CD4-positive, alpha-beta T cell treated with Interferon gamma for 1 hour (primary cell): ENCODE results near the gene SYT15.
"Not testable (repeated sequence)": the region's sequence is repeated elsewhere in the genome, so short reads cannot be mapped to it uniquely, and the experiment has no call there.

Experiments
- DNase-seq: peaks from one replicate; pipeline ENCODE4 v3.0.0-alpha.2; 2020

Gene SYT15

DNA sequence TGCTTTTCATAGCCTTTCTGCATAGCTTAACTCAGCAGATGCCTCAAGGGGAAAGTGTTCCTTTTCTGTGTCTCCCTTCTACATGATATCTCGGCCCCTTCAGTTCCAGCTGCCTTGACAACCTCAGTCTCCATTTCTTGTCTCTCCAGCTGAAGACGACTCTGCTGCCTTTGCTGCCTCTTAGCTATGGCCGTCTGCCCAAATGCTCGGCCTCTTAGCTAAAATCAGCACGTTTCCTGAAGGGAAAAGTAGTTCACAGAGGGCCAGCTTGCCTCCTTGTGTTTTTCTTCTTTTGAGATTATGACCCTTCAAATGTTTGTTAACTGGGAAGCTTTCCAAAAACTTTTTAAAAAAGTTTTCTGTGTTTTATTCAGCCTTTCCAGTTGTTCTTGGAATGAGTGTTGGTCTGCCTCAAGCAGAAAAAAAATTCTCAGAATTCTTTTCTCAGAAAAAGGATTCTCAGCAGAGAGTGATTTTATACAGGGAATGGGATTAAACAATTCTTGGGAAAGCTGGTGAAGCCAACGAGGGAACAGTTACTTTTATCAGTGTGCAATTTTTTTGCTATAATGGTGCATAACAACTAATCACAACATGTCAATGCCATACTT is 15.6 kb downstream of the SYT15 start:
- DNase-seq = not testable (repeated sequence)

GRCh38 chr10:46596570-46596969 is 17.6 kb downstream of the SYT15 start:
- not testable (repeated sequence) for DNase-seq

- peak; percentile 56 for DNase-seq
These were observed 18.8 kb downstream of the SYT15 start for GRCh38 chr10:46597616-46598246.

DNA sequence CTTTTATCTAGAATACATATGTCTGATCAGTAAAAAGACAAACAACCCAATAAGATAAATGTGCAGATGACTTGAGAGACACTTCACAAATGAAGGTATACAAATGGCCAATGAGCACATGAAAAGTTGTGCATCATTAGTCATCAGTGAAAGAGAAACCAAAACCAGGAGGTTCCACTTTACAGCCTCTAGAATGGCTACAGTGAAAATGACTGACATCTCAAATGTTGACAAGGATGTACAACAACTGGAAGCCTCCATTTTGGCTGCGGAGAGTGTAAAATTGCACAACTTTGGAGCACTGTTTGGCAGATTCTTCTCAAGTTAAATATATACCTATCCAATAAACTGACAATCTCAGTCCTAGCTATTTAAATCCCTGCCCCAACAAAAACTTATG is 21.6 kb downstream of the SYT15 start:
- not testable (repeated sequence) for DNase-seq

DNA sequence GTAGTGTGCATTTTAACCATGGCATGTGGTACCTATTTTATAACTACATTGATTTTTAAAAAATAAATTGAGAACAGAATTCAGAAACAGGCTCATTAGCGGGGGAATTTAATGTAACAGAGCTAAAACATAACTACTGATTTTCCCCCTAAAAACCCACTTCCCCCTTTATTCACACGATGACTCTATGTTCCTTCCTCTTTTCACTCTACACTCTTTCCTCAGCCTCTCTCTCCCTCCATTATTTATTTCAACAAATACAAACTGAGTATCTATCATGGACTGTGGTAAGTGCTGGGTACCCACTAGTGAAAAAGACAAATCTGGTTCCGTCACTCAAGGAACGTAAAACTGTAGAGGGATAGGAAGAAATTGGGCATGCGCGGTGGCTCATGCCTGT is 36.6 kb downstream of the SYT15 start:
- DNase-seq = not testable (repeated sequence)

DNA sequence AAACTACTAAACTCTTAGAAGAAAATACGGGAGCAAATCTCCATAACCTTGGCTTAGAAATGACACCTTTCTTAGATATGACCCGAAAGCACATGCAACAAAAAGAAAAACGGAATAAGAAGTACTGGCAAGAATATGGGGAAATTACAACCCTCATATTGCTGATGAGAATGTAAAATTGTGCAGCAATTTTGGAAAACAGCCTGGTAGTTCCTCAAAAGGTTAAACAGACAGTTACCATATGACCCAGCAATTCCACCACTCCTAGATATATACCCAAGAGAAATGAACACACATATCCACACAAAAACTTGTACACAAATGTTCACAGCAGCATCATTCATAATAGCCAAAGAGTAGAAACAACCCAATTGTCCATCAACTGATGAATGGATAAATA is 37.3 kb downstream of the SYT15 start:
- DNase-seq = not testable (repeated sequence)

DNA sequence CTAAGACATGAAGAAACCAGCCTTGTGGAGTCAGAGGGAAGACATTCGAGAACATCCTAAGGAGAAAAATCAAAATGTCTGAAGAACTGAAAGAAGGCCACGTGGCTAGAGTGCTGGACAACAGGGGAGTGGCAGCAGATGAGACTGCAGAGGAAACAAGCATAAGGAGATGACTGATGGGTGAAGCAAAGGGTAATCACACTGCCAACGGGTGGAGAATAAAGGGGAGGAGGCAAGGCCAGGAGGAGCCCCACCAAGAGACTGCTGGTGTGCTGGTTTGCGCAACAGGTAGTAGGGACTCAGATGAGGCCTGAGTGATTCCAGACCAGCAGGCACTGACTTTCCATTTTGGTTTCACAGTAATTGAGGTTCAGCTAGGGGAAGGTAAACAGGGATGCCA is 38.2 kb downstream of the SYT15 start:
- not testable (repeated sequence) for DNase-seq

GRCh38 chr10:46617913-46618312 is 39.0 kb downstream of the SYT15 start:
- not testable (repeated sequence) for DNase-seq

GRCh38 chr10:46623899-46624654 is 45.1 kb downstream of the SYT15 start:
- DNase-seq = not testable (repeated sequence)

GRCh38 chr10:46629805-46630204 is 50.9 kb downstream of the SYT15 start:
- DNase-seq = not testable (repeated sequence)

DNA sequence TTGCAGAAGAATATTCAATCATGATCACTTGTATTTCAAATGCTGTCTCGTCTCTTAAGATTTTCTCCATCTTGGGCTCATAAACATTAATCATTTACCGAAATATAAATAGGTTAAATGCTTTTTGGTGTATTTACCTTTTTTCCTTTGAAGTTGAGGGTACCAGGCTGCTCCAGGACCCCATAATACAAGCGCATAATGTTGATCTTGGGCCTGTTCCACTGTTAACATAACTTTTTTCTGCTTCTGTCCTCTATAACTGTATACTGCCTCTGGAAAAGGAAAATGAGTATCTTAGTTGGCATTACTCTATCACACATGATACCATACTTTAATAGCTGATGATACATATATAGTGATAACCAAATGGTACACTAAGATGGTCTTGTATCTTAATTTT is 51.9 kb downstream of the SYT15 start:
- DNase-seq = not testable (repeated sequence)

DNA sequence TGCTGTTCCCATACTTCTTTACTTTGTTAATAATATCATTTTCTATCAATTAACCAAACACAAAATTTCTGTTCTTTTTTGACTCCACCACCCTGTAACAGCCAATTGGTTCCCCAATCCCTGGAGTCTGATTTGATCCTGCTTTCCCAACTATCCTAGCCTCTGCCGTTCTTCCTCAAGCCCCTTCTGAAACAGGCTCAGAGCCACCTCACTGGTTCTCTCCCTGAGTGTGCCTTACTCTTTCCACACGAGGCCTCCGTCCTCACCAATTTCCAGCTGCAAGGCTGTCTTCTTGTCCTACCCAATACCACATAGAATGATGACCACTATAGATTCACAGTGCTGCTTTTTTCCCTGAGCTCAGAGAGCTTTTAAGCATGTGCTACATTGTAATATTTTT is 52.8 kb downstream of the SYT15 start:
- not testable (repeated sequence) for DNase-seq

GRCh38 chr10:46634698-46635097 is 55.8 kb downstream of the SYT15 start:
- DNase-seq = not testable (repeated sequence)

DNA sequence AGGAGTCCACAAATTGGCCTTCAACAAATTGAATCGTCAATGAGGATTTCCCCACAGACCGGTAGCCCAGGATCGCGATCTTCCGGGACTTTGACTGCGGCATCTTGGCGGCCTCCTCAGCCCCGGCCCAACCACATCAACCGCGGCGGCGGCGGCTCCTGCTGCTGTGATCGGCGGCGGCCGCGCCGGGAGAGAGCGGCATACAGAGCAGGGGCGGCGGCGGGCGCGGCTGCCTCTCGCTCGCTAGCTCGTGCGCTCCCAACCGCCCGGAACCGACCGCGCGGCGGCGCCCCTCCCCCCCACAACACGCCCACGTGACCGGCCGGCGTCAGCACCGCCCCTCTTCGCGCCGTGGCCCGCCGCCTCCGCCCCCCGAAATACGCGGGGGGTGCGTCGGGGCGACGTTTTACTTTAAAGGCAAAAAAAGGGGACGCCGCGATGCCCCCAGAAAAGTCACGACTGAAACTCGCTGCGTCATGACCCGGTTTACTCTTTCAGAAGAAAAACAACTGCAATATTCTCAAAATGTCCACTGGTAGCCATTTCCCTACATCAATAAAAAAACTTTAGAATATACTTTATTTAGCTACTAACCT is 56.5 kb downstream of the SYT15 start:
- DNase-seq = peak; percentile 2

DNA sequence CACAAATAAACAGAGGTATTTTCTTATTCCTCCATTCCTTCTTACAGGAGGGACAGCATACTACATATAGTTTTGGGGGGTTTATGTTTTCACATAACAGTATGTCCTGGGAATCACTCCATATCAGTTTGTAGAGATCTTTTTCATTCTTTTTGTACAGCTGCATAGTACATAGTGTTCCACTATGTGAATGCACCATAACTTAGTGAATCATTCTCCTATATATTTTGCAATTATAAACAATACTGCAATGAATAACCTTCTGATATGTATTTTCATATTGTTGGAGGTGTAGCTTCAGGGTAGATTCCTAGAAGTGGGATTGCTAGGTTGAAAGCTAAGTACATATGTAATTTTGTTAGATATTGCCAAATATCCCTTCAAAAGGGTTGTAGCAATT is 61.1 kb downstream of the SYT15 start:
- DNase-seq = not testable (repeated sequence)
